Urinary bladder (tissue), 4 donors: ENCODE measurements around the gene MANSC1. TPM values are rescaled to one million over a fixed set of nuclear protein-coding genes. Genes with fewer than 3 reads are reported as not detected.
A peak's percentile ranks its signal among the peaks of the same experiment; 100 is the strongest.
"Not testable (repeated sequence)": the region's sequence is repeated elsewhere in the genome, so short reads cannot be mapped to it uniquely, and the experiment has no call there.

Source experiments
- DNase-seq: peaks from one replicate; pipeline ENCODE4 v3.0.0-alpha.2; 2015; ENCODE audit errors: extremely low spot score
- H3K27ac ChIP-seq: one replicate; pipeline ENCODE4 v1.5.1; 2013; ENCODE audit warnings: low read depth, mild to moderate bottlenecking, moderate library complexity
- H3K36me3 ChIP-seq: one replicate; pipeline ENCODE4 v1.6.1; 2013; ENCODE audit warnings: mild to moderate bottlenecking, moderate library complexity; ENCODE audit not compliant: insufficient read depth
- H3K4me1 ChIP-seq: one replicate; pipeline ENCODE4 v1.6.1; 2013; ENCODE audit warnings: mild to moderate bottlenecking, moderate library complexity; ENCODE audit not compliant: insufficient read depth
- H3K4me3 ChIP-seq: one replicate; pipeline ENCODE4 v1.5.1; 2013; ENCODE audit warnings: low read depth, low read length
- WGBS: extraction: QIAGEN DNeasy Blood & Tissue Kit; methylation state at CpG from one replicate; pipeline ENCODE4 v1.1.7; 2013; 5-methylcytosine and 5-hydroxymethylcytosine counted together
- polyA plus RNA-seq: library from polyadenylated mRNA; stranded (reverse); fragments of 200-250 nt; gene quantifications from one replicate; pipeline ENCODE4 v1.2.3, GENCODE V29; 2013
- total RNA-seq: library from RNA; depleted of rRNA; stranded (reverse); fragments of >200 nt; gene quantifications from one replicate; pipeline ENCODE4 v1.2.3, GENCODE V29; 2014
- donor health status: healthy with polysubstance abuse.
- donor health status: healthy.

Gene MANSC1
- total and polyA plus RNA-seq, 2 donors, result 6.9 to 23.4 TPM

GRCh38 chr12:12356467-12356895 is 6.4 kb upstream of the MANSC1 start:
- Histone ChIP-seq H3K36me3 (no peaks in the 10 kb centered on the region), H3K4me1 (peaks cover 2% of the 10 kb centered on the region)
- DNase-seq, result no peak

GRCh38 chr12:12353807-12354206 is 3.8 kb upstream of the MANSC1 start:
- 70% methylated on average over 5 of the region's 5 CpGs for WGBS
- no peak overlapping the region for H3K27ac ChIP-seq
- no peak overlapping the region for H3K4me3 ChIP-seq
- peaks cover 2% of the 10 kb centered on the region for H3K4me1 ChIP-seq
- DNase-seq, result no peak
- H3K36me3 ChIP-seq, result no peaks in the 10 kb centered on the region

More at GRCh38 chr12:12356467-12356895, 6.4 kb upstream of the MANSC1 start:
- H3K27ac ChIP-seq, result peak overlapping the region; percentile 93
- 40% methylated on average over 5 of the region's 5 CpGs for WGBS
- H3K4me3 ChIP-seq, result peak overlapping the region; percentile 69

DNA sequence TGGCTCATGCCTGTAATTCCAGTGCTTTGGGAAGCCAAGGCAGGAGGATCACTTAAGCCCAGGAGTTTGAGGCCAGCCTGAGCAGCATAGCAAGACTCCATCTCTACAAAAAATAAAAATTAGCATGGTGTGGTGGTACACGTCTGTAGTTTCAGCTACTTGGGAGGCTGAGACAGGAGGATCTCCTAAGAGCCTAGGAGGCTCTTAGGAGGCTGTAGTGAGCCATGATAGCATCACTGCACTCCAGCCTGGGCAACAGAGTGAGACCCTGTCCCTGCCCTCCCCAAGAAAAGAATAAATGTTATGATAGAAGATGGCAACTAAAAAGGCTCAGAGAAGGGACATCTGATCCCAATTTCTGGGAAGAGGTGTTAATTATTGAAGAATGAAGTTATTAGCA is 3.2 kb upstream of the MANSC1 start:
- Histone ChIP-seq H3K4me3 (no peak overlapping the region), H3K4me1 (peaks cover 2% of the 10 kb centered on the region), H3K36me3 (no peaks in the 10 kb centered on the region), H3K27ac (no peak overlapping the region)
- 85% methylated on average over 1 of the region's 1 CpG for WGBS
- DNase-seq, result no peak

DNA sequence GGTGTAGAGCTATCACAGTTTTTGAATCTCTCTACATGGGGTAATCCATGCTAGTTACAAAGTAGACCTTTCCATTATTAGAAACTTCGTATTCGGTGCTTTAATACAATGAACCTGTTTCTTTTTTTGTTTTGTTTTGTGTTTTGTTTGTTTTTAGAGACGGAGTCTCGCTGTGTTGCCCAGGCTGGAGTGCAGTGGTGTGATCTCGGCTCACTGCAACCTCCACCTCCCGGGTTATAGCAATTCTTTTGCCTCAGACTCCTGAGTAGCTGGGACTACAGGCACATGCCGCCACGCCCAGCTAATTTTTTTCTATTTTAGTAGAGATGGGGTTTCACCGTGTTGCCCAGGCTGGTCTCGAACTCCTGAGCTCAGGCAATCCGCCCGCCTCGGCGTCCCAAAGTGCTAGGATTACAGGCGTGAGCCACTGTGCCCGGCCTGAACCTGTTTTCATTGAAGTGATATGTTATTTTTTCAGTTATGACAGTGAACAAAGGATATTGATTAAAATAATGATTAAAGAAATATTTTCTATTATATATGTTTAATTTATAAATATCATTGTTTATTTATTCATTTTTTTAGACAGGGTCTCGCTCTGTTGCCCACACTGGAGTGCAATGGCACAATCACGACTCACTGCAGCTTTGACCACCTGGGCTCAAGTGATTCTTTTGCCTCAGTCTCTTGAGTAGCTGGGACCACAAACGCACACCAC is 1.6 kb upstream of the MANSC1 start:
- DNase-seq, H3K4me3 ChIP-seq, H3K27ac ChIP-seq, H3K4me1 ChIP-seq, H3K36me3 ChIP-seq: not testable (repeated sequence)
- WGBS, result 92% methylated on average over 19 of the region's 19 CpGs

DNA sequence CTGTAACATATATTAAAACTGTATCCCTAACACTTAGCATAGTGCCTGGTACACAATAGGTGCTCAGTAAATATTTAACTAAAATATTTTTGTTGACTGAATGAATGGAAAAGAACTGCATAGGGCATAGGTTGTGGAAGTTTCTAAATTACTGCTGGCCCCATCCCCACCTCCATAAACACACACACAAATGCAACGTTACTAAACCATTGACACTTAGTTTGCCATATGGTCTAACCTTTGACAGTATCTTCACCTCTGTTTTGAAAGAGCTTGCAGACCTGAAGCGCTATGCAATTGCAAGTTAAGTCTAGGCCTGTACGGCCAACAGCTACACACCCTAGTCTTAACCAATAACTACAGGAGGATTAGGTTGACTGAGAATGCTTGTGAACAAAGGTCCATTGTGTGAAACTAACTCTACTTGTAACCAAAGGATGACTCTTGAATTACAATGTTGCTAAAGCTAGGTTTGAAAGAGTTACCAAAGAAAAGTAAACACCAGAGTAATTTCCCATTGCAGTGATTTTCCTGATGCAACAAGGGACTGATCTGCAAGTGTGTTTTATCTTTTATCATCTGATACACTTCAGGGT is 924 bp upstream of the MANSC1 start:
- H3K4me1 ChIP-seq, result no peaks in the 10 kb centered on the region
- 81% methylated on average over 3 of the region's 3 CpGs for WGBS
- no peak for DNase-seq
- no peaks in the 10 kb centered on the region for H3K36me3 ChIP-seq
- no peak overlapping the region for H3K4me3 ChIP-seq
- H3K27ac ChIP-seq, result no peak overlapping the region

DNA sequence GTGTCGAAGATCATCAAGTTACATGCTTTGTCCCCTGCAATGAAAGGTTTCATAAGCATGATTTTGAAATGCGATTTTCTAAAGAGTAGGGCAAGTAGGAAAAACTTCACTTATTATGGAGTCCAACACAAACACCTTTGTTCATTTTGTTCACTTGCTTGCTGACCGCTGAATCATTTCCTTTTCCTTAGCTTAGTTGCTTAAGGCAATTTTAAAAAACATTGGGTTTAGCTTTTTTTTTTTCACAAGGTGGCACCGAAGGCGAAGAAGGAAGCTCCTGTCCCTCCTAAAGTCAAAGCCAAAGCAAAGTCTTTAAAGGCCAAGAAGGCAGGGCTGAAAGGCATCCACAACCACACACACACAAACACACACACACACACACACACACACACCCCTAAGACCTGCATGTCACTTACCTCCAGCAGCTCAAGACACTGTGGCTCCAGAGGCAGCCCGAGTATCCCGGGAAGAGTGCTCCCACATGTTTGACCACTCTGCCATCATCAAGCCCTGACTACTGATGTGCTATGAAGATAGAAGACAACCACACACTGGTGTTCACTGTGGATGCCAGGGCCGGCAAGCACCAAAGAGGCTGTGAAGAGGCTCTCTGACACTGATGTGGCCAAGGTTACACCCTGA is 11.4 kb downstream of the MANSC1 start:
- Histone ChIP-seq H3K36me3 (no peaks in the 10 kb centered on the region), H3K4me1 (no peaks in the 10 kb centered on the region), H3K27ac (no peak overlapping the region), H3K4me3 (no peak overlapping the region)
- WGBS, result 81% methylated on average over 8 of the region's 8 CpGs
- no peak for DNase-seq

DNA sequence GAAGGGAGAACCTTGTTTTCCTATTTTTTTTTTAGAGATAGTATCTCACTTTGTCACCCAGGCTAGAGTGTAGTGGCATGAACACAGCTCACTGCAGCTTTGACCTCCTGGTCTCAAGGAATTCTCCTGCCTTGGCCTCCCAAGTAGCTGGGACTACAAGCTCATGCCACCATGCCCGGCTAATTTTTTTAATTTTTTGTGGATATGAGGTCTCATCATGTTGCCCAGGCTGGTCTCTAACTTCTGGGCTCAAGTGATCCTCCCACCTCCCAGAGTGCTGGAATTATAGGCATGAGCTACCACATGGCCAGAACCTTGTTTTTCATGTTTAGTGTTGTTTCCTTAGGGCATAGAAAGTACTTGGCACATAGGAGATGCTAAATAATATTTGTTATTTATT is 13.5 kb downstream of the MANSC1 start:
- 96% methylated on average over 1 of the region's 1 CpG for WGBS
- no peak overlapping the region for H3K27ac ChIP-seq
- DNase-seq, result no peak
- no peak overlapping the region for H3K4me3 ChIP-seq
- no peaks in the 10 kb centered on the region for H3K4me1 ChIP-seq
- no peaks in the 10 kb centered on the region for H3K36me3 ChIP-seq

- Histone ChIP-seq H3K4me3 (no peak overlapping the region), H3K27ac (no peak overlapping the region), H3K36me3 (no peaks in the 10 kb centered on the region), H3K4me1 (no peaks in the 10 kb centered on the region)
- WGBS, result 83% methylated on average over 5 of the region's 5 CpGs
- no peak for DNase-seq
Observed at GRCh38 chr12:12336049-12336411, 14.0 kb downstream of the MANSC1 start.

GRCh38 chr12:12334367-12335040 is 15.5 kb downstream of the MANSC1 start:
- no peak for DNase-seq
- H3K36me3 ChIP-seq, result no peaks in the 10 kb centered on the region
- H3K4me3 ChIP-seq, result no peak overlapping the region
- H3K4me1 ChIP-seq, result no peaks in the 10 kb centered on the region
- 29% methylated on average over 10 of the region's 10 CpGs for WGBS
- no peak overlapping the region for H3K27ac ChIP-seq

DNA sequence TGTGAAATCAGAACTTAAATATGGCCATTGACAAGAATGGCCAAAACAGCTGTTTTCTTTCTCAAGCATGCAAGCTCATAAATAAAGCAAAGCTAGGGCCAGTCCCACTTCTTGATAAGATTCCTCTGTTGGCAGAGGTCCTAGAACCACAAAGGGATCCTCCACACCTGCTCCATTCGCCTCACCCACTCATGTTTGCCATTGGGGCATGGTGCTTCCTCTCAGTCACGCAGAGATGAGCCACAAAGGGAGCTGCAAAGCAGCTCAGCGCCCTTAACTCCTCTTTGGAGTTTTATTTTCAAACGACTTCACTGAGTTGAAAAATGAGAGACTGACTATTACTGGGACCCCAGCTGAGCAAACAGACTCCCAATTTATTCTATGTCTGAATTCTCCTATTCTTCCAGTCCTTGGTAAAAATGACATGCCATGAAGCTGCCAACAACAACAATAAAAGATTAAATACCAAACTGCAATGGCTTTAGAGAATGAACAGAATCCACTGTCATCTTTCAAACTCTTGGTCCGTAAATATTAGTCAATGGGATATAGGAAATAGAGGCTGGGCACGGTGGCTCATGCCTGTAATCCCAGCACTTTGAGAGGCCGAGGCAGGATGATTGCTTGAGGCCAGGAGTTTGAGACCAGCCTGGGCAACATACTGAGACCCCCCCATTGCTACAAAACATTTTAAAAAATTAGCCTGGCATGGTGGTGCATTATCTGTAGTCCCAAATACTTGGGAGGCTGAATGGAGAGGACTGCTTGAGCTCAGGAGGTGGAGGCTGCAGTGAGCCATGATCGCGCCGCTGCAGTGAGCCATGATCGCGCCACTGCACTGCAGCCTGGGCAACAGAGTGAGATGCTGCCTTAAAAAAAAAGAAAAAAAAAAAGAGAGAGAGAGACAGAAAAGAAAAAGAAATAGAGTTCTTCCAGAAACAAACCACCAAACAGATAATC is 16.4 kb downstream of the MANSC1 start:
- Histone ChIP-seq H3K27ac (no peak overlapping the region), H3K36me3 (no peaks in the 10 kb centered on the region), H3K4me1 (no peaks in the 10 kb centered on the region), H3K4me3 (no peak overlapping the region)
- 52% methylated on average over 12 of the region's 12 CpGs for WGBS
- no peak for DNase-seq

- Histone ChIP-seq H3K36me3 (no peaks in the 10 kb centered on the region), H3K4me1 (no peaks in the 10 kb centered on the region), H3K4me3 (no peak overlapping the region), H3K27ac (no peak overlapping the region)
- WGBS, result 84% methylated on average over 1 of the region's 1 CpG
- no peak for DNase-seq
Observed at GRCh38 chr12:12331896-12332295, 18.1 kb downstream of the MANSC1 start.

DNA sequence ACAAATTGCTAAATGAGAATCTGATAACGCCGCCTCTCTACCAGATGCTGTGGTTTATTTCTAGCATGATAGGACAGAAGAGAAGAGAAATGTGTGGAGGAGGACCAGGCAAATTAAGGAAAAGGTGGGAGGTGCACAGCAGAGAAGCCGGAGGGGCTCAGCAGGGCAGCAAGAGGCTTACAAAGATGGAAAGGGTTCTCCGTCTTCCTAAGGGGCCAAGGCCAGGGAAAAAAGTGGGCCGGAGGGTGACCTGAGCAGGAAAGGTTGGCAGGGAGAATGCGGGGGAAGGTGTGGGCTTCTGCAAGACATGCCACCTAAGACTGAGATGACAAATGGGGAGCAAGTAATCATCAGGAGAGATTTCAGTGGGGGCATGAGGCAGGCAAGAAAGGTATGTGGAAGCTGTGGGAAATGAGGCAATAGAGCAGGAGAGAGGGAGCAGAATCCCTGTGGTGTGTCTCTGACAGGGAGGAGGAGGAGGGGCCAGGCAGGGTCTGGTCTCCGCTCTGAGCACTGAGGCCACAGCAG is 18.7 kb downstream of the MANSC1 start:
- DNase-seq, result no peak

GRCh38 chr12:12327802-12328201 is 22.2 kb downstream of the MANSC1 start:
- WGBS, result 8% methylated on average over 1 of the region's 1 CpG
- no peak overlapping the region for H3K27ac ChIP-seq
- no peak for DNase-seq
- H3K36me3 ChIP-seq, result no peaks in the 10 kb centered on the region
- H3K4me3 ChIP-seq, result no peak overlapping the region
- H3K4me1 ChIP-seq, result no peaks in the 10 kb centered on the region

More for the DNA sequence above, 18.7 kb downstream of the MANSC1 start:
- Histone ChIP-seq H3K4me3 (no peak overlapping the region), H3K4me1 (no peaks in the 10 kb centered on the region), H3K36me3 (no peaks in the 10 kb centered on the region), H3K27ac (no peak overlapping the region)
- 83% methylated on average over 7 of the region's 7 CpGs for WGBS
